ENCODE results near the gene NARF. TPM values are rescaled to one million over a fixed set of nuclear protein-coding genes. Genes with fewer than 3 reads are reported as not detected.

Gene NARF
- total and polyA plus RNA-seq, 7 donors = 29.4 to 65.8 (median 41.5) TPM

DNA sequence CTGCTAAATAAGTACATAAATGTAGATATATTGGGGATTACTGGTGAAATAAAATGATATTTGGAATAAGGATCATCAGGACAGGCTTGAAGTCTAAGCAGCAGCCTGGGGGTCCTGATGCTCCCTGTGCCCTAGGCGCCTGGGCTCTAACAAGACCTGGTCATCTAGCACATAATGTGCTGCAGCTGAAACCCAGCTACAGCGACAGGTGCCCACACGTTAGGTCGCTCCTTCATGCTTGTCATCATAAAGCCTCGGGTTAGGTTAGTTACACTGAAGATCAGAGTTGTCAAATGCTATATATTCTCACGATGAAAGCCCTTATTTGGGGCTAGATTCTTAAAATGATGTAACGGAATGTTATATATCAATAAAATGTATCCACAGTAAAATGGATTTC, 11.5 kb downstream of the NARF start:
- DNase-seq = no peak
- Histone ChIP-seq H3K27me3 (no peaks in the 10 kb centered on the region), H3K4me1 (no peaks in the 10 kb centered on the region), H3K4me3 (no peak overlapping the region), H3K36me3 (peaks cover 9 to 93% (median 29%) of the 10 kb centered on the region in 4 donors), H3K27ac (no peak overlapping the region), H3K9me3 (no peaks in the 10 kb centered on the region)
- TF ChIP-seq EP300 (IDR thresholded peaks at IDR 0.05) (no peak), POLR2AphosphoS5 (IDR thresholded peaks at IDR 0.05) (no peak), POLR2A (IDR thresholded peaks at IDR 0.05) (no peak)
- TF ChIP-seq, protein P1, sequence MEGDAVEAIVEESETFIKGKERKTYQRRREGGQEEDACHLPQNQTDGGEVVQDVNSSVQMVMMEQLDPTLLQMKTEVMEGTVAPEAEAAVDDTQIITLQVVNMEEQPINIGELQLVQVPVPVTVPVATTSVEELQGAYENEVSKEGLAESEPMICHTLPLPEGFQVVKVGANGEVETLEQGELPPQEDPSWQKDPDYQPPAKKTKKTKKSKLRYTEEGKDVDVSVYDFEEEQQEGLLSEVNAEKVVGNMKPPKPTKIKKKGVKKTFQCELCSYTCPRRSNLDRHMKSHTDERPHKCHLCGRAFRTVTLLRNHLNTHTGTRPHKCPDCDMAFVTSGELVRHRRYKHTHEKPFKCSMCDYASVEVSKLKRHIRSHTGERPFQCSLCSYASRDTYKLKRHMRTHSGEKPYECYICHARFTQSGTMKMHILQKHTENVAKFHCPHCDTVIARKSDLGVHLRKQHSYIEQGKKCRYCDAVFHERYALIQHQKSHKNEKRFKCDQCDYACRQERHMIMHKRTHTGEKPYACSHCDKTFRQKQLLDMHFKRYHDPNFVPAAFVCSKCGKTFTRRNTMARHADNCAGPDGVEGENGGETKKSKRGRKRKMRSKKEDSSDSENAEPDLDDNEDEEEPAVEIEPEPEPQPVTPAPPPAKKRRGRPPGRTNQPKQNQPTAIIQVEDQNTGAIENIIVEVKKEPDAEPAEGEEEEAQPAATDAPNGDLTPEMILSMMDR (IDR thresholded peaks at IDR 0.05) = no peak
- WGBS, 2 donors = 97 to 98% methylated on average over 7 of the region's 7 CpGs
- intact Hi-C loops (cut with DNase I) = no loop called here

DNA sequence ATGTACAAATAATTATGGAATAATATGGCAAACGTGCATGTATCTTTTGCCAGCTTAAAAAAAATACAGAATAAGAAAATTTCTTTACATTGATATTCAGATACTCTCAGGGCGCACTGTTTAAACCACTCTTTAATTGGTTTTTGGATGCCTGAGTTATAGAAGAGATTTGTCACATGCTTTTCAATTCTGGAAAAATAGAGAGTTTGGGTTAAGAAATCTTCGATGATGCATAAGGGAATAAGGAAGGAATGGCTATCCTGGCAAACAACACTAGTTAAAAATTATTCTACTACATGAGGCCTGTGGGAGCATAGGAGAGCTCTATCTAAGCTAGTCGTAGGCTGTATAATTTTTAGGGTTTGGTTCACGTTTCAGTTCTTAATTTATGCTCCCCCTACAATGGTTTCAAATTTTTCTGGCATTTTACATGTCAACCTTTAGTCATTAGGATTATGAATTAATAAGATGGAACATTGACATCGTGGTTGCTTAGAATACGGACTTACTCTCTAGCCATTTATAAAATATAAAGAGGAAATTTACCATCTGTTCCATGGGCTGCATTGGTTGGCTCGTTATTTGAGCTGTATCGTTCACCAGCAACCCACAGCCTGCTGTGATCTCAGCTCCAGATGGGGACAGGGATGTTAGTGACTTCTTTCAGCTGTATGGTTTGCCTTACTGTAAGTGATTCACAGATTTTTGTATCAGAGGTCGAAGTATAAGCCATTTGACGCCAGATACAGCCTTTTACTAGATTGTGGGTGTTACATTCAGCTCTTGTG, 15.9 kb downstream of the NARF start:
- H3K36me3 ChIP-seq = peaks cover 23 to 92% (median 38%) of the 10 kb centered on the region in 4 donors
- no peak for DNase-seq
- no peaks in the 10 kb centered on the region for H3K9me3 ChIP-seq
- no peak overlapping the region for H3K27ac ChIP-seq
- no peaks in the 10 kb centered on the region for H3K27me3 ChIP-seq
- H3K4me1 ChIP-seq = no peaks in the 10 kb centered on the region
- no peak overlapping the region for H3K4me3 ChIP-seq
- TF ChIP-seq EP300 (IDR thresholded peaks at IDR 0.05) (no peak), POLR2A (IDR thresholded peaks at IDR 0.05) (no peak), POLR2AphosphoS5 (IDR thresholded peaks at IDR 0.05) (no peak)
- TF ChIP-seq, protein P1 (IDR thresholded peaks at IDR 0.05) = no peak
- intact Hi-C loops (cut with DNase I) = no loop called here
- WGBS, 2 donors = 85 to 87% methylated on average over 11 of the region's 11 CpGs

DNA sequence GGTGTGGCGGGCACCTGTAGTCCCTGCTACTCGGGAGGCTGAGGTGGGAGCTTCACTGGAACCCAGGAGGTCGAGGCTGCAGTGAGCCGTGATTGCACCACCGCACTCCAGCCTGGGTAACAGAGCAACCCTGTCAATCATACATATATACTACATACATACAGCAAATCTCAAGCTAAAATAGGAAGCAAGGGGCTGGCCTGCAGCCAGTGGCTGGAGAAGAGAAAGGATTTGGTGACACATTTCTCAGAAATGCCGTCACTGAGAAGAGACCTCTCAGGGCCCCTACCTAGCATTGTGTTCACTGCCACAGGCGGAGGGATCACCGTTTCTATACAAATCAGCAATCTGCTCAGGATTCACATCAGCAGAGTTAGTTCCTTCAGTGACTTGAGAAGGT, 16.9 kb downstream of the NARF start:
- Histone ChIP-seq H3K4me1 (no peaks in the 10 kb centered on the region), H3K27me3 (no peaks in the 10 kb centered on the region), H3K36me3 (peaks cover 26 to 92% (median 45%) of the 10 kb centered on the region in 4 donors), H3K9me3 (no peaks in the 10 kb centered on the region), H3K27ac (no peak overlapping the region), H3K4me3 (no peak overlapping the region)
- 94% methylated on average over 8 of the region's 8 CpGs for WGBS, 2 donors
- intact Hi-C loops (cut with DNase I) = no loop called here
- no peak for TF ChIP-seq POLR2A (IDR thresholded peaks at IDR 0.05)
- no peak for TF ChIP-seq POLR2AphosphoS5 (IDR thresholded peaks at IDR 0.05)
- no peak for TF ChIP-seq EP300 (IDR thresholded peaks at IDR 0.05)
- TF ChIP-seq, protein P1 (IDR thresholded peaks at IDR 0.05) = no peak
- DNase-seq = no peak

DNA sequence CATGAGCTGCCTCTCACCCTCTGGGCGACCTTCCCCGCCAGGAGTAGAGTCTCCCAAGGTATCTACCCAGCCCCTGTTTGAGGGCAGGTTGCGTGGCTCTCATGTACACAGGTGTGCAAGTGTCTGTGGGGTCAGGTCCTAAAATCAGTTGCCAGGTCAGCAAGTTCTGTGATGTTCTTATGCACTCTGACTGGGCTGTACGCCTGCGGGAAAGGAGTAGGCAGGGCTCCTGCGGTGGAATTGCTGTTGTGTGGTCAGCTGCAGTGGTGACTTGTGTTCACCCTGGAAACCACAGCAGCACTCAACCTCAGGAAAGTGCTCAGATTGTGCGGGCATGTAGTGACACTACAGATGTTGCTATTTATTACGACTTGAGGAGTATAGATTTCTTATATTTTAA, 19.4 kb downstream of the NARF start:
- Histone ChIP-seq H3K27ac (no peak overlapping the region), H3K27me3 (no peaks in the 10 kb centered on the region), H3K36me3 (peaks cover 27 to 99% (median 44%) of the 10 kb centered on the region in 4 donors), H3K9me3 (no peaks in the 10 kb centered on the region), H3K4me1 (no peaks in the 10 kb centered on the region), H3K4me3 (no peak overlapping the region)
- intact Hi-C loops (cut with DNase I) = no loop called here
- no peak for DNase-seq
- WGBS, 2 donors = 84 to 93% methylated on average over 8 of the region's 8 CpGs
- TF ChIP-seq, protein P1 (IDR thresholded peaks at IDR 0.05) = no peak
- no peak for TF ChIP-seq POLR2A (IDR thresholded peaks at IDR 0.05)
- TF ChIP-seq EP300 (IDR thresholded peaks at IDR 0.05) = no peak
